Activated naive CD4-positive, alpha-beta T cell treated with anti-CD3 and anti-CD28 coated beads for 36 hours (primary cell): Measurements from ENCODE around the gene PRR5. TPM values are rescaled to one million over a fixed set of nuclear protein-coding genes. Genes with fewer than 3 reads are reported as not detected.
A peak's percentile ranks its signal among the peaks of the same experiment; 100 is the strongest.

Experiments used
- CTCF ChIA-PET: fragments of 350-600 bp; sonication (Branson Sonifier 250); formaldehyde crosslinking; loops from one replicate; lab custom pipeline; 2021; ENCODE audit warnings: antibody characterized with exemption; lab: Charles Lee
- DNase-seq: peaks from one replicate; pipeline ENCODE4 v3.0.0-alpha.2; 2020
- H3K27ac Mint-ChIP-seq: one replicate; pipeline ENCODE4 v1.8.0; 2021; ENCODE audit warnings: mild to moderate bottlenecking, mixed read lengths
- H3K27me3 Mint-ChIP-seq: one replicate; pipeline ENCODE4 v1.8.0; 2021; ENCODE audit warnings: low read depth, mixed read lengths
- H3K36me3 Mint-ChIP-seq: one replicate; pipeline ENCODE4 v1.8.0; 2021; ENCODE audit warnings: low read depth, mixed read lengths
- H3K4me1 Mint-ChIP-seq: one replicate; pipeline ENCODE4 v1.8.0; 2021; ENCODE audit warnings: low read depth, mixed read lengths
- H3K4me3 Mint-ChIP-seq: one replicate; pipeline ENCODE4 v1.8.0; 2021; ENCODE audit warnings: mild to moderate bottlenecking, moderate library complexity, mixed read lengths
- H3K9me3 Mint-ChIP-seq: one replicate; pipeline ENCODE4 v1.8.0; 2021; ENCODE audit warnings: mixed read lengths
- intact Hi-C: fragments of 100-400 bp; cut with micrococcal nuclease; formaldehyde crosslinking; loops from one replicate; pipeline ENCODE4 v1.15.1; 2023
- total RNA-seq, 2 experiments: library from RNA; stranded (reverse); gene quantifications; one replicate each; pipeline ENCODE4 v1.2.3, GENCODE V29; 2021

The PRR5 gene
- total RNA-seq, 2 experiments from 2014 or later, result 7.9 to 10.2 TPM

DNA sequence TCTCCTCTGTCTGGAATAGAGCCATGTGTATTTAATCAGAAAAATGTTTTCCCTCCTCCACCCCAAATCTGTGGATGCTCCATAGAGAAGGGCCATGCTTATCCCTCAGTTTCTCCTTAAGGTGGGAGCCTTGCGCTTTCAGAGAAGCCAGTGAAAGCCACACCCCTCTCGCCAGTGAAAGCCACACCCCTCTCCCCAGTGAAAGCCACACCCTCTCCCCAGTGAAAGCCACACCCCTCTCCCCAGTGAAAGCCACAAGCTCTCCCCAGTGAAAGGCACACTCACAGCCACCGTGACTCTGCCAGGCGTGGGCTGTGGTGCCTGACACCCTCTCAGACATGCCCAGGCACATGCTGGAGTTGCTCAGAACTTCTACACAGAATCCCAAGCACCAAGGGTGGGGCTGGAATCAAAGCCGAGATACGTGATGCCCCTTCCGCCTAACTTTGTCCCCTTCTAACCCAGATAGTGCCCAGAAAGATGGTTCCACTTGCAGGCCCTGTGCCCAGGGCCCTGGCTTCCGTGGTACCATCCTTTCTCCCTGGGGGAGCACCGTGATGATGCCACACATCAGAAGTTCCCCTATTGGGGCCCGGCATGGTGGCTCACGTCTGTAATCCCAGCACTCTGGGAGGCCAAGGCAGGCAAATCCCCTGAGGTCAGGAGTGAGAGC is 16.5 kb upstream of the PRR5 start:
- Mint-ChIP-seq H3K27me3 (no peaks in the 10 kb centered on the region), H3K9me3 (no peaks in the 10 kb centered on the region), H3K36me3 (no peaks in the 10 kb centered on the region), H3K4me1 (peaks cover 40% of the 10 kb centered on the region), H3K27ac (peak overlapping the region; percentile 87), H3K4me3 (peak overlapping the region; percentile 10)
- intact Hi-C loops, result loop anchor here (1.0 to 10.0 kb wide), 3 partner anchors 17 to 399 kb away; partner anchors contain the start of genes PRR5 and RTL6
- peak; percentile 92 for DNase-seq
- CTCF ChIA-PET, result interaction anchor here (0.5 to 2.1 kb wide), 14 partner anchors 11 to 125 kb away, joined by 3 to 18 read pairs (median 4); no protein-coding TSS in a partner anchor

DNA sequence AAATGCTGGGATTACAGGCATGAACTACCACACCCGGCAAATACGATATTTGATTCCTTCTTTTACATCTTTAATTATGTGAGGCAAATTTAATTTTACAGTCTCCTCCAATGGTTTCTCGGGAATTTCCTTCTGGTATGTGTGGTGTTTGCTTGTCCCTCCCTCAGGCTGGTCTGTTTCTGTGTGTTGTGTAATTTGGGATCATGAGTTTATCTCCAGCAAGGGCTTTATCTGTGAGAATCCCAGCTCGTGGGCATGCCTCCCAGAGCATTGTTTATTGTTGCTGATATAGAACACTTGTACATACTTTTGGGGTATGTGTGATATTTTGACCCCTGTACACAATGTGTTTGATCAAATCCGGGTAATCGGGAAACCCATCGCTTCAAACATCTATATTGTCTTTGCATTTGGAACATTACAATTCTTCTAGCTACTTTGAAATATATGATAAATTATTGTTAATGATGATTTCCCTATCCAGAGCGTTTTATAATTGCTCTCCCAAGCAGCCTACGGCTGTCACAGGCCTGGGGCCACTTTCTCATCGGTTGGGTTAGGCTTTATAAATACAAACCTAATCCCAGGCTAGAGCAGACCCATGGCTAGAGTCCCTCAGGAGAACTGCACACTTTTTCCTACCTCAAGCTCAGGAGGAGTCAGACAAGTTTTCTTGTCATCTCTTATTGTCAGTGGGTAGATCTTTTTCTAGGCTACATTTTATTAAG is 15.0 kb upstream of the PRR5 start:
- intact Hi-C loops, result loop anchor here (10.0 kb wide), 2 partner anchors 192 to 398 kb away; partner anchors contain the start of gene RTL6
- no peaks in the 10 kb centered on the region for H3K36me3 Mint-ChIP-seq
- H3K4me3 Mint-ChIP-seq, result no peak overlapping the region
- H3K27me3 Mint-ChIP-seq, result no peaks in the 10 kb centered on the region
- H3K4me1 Mint-ChIP-seq, result peaks cover 30% of the 10 kb centered on the region
- no peaks in the 10 kb centered on the region for H3K9me3 Mint-ChIP-seq
- CTCF ChIA-PET, result interaction anchor here (0.7 to 1.5 kb wide), 3 partner anchors 9 to 49 kb away, joined by 3 to 9 read pairs (median 4); no protein-coding TSS in a partner anchor
- DNase-seq, result no peak
- H3K27ac Mint-ChIP-seq, result peak overlapping the region; percentile 62

DNA sequence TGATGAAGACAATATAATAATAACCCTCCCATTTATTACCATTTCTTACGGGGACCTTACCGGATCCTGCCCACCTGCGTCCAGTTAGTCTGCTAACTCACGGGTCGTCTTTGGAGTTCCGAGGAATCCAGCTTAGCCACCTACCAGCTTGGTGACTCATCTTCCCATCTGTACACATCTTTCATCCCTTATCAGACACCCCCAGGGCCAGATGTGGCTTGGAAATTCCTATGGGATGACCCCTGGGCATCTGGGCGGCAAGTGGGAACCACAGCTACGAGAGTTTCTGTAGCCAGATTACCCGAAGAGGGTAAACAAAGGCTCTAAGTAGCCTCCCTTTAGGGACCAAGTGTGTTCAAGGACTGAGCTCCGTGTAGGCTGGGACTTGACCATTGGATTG is 12.8 kb upstream of the PRR5 start:
- intact Hi-C loops, result loop anchor here (10.0 kb wide), 2 partner anchors 194 to 396 kb away; partner anchors contain the start of gene RTL6
- no peak overlapping the region for H3K4me3 Mint-ChIP-seq
- H3K27ac Mint-ChIP-seq, result no peak overlapping the region
- no peak for DNase-seq
- H3K36me3 Mint-ChIP-seq, result no peaks in the 10 kb centered on the region
- CTCF ChIA-PET, result interaction anchor here (1.2 kb wide), 1 partner anchor 9 kb away, joined by 3 read pairs; no protein-coding TSS in a partner anchor
- H3K27me3 Mint-ChIP-seq, result no peaks in the 10 kb centered on the region
- H3K9me3 Mint-ChIP-seq, result no peaks in the 10 kb centered on the region
- peaks cover 18% of the 10 kb centered on the region for H3K4me1 Mint-ChIP-seq

DNA sequence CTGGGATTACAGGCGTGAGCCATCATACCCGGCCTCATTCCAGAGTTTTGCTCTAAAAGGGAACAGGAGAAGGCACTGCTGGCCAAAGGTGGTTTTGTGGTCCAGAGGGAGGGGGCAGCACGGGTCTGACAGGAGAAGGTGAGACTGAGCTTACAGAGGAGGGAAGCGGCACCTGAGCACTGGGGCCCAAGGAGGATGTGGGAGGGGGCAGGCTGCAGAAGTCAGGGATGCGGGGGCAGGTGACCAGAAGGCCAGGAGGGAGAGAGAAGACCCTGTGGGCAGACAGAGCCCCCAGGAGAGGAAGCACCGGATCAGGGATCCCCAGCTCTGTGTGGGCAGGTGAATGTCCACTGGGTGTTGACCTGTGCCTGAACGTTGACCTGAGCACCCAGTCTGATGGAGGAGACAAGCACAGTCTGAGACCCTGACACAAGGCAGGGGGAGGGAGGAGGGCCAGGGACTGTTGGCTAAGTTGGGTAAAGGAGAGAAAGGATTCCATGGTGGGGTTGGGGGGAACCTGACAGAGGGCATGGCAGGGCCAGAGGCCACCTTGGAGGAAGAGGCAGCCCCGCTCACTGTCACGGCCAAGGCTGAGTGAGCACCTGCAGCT is 12.0 kb upstream of the PRR5 start:
- H3K9me3 Mint-ChIP-seq, result no peaks in the 10 kb centered on the region
- H3K27me3 Mint-ChIP-seq, result no peaks in the 10 kb centered on the region
- no peak overlapping the region for H3K4me3 Mint-ChIP-seq
- DNase-seq, result no peak
- H3K27ac Mint-ChIP-seq, result no peak overlapping the region
- H3K4me1 Mint-ChIP-seq, result peaks cover 10% of the 10 kb centered on the region
- intact Hi-C loops, result loop anchor here (10.0 kb wide), 2 partner anchors 195 to 395 kb away; partner anchors contain the start of gene RTL6
- H3K36me3 Mint-ChIP-seq, result no peaks in the 10 kb centered on the region
- CTCF ChIA-PET, result interaction anchor here (1.2 kb wide), 1 partner anchor 8 kb away, joined by 3 read pairs; no protein-coding TSS in a partner anchor

DNA sequence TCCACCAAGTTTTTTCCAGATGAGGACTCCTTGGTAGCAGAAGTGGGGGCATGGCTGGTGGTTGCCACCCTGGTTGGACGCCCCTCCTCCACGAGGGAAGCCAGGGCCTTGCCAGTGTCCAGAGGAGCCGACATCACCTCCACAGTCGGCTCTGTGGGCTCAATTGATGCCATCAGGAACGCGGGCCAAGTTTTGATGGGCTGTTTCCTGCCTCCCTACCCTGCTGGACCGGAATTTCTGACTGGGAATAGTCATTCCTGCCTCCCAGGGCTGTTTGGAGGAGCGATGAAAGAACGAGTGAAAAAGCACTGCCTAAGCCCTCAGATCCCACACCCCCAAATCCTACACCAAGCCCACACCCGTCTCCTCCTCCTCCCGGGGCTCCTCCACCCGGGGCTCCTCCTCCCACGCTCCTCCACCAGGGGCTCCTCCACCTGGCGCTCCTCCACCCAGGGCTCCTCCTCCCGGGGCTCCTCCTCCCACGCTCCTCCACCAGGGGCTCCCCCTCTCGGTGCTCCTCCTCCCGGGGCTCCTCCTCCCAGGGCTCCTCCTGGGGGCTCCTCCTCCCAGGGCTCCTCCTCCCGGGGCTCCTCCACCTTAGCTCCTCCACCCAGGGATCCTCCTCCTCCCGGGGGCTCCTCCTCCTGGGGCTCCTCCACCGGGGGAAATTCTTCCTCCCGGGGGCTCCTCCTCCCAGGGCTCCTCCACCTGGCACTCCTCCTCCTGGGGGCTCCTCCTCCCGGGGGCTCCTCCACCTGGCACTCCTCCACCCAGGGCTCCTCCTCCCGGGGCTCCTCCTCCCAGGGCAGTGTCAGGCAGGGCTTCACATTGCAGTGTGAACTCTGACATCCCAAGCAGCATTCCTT is 10.0 kb upstream of the PRR5 start:
- Mint-ChIP-seq H3K4me3 (no peak overlapping the region), H3K27me3 (no peaks in the 10 kb centered on the region), H3K9me3 (no peaks in the 10 kb centered on the region), H3K36me3 (no peaks in the 10 kb centered on the region), H3K4me1 (no peaks in the 10 kb centered on the region), H3K27ac (no peak overlapping the region)
- DNase-seq, result no peak
- CTCF ChIA-PET, result interaction anchor here (0.6 kb wide), 1 partner anchor 1315 kb away, joined by 3 read pairs; no protein-coding TSS in a partner anchor
- intact Hi-C loops, result no loop called here

DNA sequence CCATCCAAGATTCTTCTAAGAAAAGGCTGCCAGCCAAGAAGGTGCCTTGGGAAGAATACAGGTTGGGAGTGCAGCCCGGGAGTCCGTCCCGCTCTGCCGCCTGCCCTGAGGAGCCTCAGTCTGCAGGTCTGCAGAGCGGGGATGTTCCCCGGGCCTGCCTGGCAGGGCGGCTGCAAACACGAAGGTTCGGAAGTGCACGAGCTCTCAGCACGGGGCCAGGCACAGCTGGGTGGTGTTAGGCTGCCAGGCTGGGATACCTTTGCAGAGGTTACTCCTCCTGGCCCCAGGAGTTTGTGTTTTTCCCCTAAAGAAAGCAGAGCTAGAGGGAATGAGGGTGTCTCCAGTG is 9.4 kb upstream of the PRR5 start:
- Mint-ChIP-seq H3K27me3 (no peaks in the 10 kb centered on the region), H3K27ac (no peak overlapping the region), H3K36me3 (no peaks in the 10 kb centered on the region), H3K9me3 (no peaks in the 10 kb centered on the region), H3K4me3 (no peak overlapping the region), H3K4me1 (no peaks in the 10 kb centered on the region)
- CTCF ChIA-PET, result no interaction called here
- no peak for DNase-seq
- intact Hi-C loops, result no loop called here

DNA sequence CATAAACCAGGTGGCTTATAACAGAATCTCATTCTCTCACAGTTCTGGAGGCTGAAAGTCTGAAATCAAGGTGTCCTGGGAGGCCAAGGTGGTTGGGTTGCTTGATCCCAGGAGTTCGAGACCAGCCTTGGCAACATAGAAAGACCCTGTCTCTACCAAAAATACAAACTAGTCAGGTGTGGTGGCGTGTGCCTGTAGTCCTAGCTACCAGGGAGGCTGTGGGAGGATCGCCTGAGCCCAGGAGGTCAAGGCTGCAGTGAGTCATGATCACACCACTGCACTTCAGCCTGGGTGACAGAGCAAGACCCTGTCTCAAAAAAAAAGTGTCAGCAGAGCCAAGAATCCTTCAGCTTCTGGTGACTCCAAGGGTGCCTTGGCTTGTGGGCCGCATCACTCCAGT is 8.9 kb upstream of the PRR5 start:
- Mint-ChIP-seq H3K27ac (no peak overlapping the region), H3K4me3 (no peak overlapping the region), H3K9me3 (no peaks in the 10 kb centered on the region), H3K4me1 (no peaks in the 10 kb centered on the region), H3K36me3 (no peaks in the 10 kb centered on the region), H3K27me3 (no peaks in the 10 kb centered on the region)
- intact Hi-C loops, result no loop called here
- no peak for DNase-seq
- CTCF ChIA-PET, result no interaction called here

DNA sequence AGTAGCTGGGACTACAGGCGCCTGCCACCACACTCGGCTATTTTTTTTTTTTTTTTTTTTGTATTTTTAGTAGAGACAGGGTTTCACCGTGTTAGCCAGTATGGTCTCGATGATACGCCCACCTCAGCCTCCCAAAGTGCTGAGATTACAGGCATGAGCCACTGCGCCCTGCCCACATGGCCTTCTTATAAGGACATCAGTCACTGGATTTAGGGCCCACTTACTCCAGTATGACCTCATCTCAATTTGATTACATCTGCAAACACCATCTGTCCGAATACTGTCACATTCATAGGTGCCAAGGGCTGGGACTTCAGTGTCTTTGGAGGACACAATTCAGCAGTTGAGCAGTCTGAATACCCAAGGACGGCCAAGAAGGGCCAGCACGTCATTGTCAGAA is 8.2 kb upstream of the PRR5 start:
- no peak for DNase-seq
- Mint-ChIP-seq H3K4me3 (no peak overlapping the region), H3K27ac (no peak overlapping the region), H3K4me1 (no peaks in the 10 kb centered on the region), H3K27me3 (no peaks in the 10 kb centered on the region), H3K36me3 (no peaks in the 10 kb centered on the region), H3K9me3 (no peaks in the 10 kb centered on the region)
- CTCF ChIA-PET, result no interaction called here
- intact Hi-C loops, result no loop called here

DNA sequence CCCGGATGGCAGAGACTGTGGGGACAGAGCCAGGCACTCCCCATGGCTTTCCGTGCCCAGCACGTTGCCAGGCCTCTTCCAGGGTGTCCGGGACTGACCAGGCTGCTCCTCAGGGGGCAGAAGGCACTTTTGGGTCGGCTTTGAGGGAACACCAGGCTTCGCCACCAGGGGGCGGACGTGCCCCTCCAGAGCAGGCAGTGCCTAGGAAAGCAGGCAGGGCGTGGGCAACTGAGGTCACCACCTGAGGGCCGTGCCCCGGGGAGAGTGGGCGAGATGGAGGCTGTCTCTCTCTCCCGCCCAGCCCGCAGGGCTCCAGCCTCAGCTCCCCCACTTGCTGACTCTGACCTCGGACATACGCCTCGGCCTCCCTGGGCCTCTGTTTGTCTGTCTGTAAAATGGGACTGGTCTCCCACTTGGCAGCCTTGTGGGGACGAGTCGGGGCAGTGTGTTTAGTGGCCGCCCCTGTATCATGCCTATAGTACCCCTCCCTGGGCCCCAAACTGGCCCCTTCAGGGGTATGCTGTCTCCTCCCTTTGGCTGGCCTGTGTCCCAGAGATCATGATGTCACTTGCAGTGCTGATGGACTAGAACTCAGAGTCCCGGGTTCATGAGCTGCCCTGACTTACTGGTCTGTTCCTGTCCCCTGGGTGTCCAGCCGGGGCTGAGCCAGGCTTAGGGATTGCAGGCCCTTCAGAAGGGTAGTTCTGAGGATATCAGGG is 4.4 kb upstream of the PRR5 start:
- H3K4me3 Mint-ChIP-seq, result no peak overlapping the region
- no peak overlapping the region for H3K27ac Mint-ChIP-seq
- intact Hi-C loops, result loop anchor here (1.0 kb wide), 1 partner anchor 38 kb away; no protein-coding TSS in a partner anchor
- DNase-seq, result peak; percentile 89
- H3K36me3 Mint-ChIP-seq, result no peaks in the 10 kb centered on the region
- CTCF ChIA-PET, result interaction anchor here (1.0 to 3.7 kb wide), 6 partner anchors 8 to 41 kb away, joined by 3 to 25 read pairs (median 6); no protein-coding TSS in a partner anchor
- peaks cover 4% of the 10 kb centered on the region for H3K4me1 Mint-ChIP-seq
- H3K9me3 Mint-ChIP-seq, result no peaks in the 10 kb centered on the region
- no peaks in the 10 kb centered on the region for H3K27me3 Mint-ChIP-seq

DNA sequence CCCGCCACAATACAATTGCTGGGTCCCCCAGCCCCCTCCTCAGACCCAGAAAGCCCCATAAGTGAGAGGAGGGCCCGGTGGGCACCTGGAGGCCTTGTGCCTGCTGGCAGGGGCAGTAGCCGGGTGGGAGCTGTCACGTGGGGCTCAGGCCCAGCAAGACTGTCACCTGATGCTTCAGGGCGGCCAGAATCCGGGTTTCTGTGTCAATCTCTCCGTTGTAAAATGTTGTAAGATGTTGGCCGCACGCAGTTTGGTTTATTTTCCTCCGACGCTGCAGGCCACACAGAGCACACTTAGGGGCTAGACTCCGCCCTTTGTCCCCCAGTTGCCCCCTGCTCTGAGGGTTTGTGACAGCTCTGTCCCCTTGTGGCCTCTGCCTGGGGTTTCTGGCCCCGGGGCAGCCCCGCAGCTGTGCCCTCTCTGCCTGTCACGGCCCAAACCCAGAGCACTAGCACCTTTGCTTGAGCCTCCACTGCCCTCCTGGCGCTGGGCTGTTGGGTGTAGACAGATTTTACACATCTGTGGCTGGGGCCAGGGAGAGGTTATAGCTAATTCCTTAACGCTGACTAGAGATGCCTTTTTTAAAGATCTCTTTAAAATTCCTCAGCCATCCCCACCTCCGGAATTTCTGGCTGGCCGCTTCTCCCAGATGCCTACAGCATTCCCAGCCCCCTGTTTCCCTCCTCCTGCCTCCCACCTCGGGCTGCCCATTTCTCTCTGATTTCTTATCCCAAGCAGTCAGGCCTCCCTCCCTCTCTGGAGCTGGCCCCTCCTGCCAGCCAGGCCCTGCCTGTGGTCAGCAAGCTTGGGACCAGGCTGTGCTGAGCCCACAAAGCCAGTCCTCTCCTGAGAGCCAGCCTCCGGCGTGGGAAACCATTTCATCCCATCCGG is 3.2 kb upstream of the PRR5 start:
- no peaks in the 10 kb centered on the region for H3K36me3 Mint-ChIP-seq
- CTCF ChIA-PET, result interaction anchor here (1.0 to 3.7 kb wide), 7 partner anchors 9 to 40 kb away, joined by 3 to 25 read pairs (median 6); no protein-coding TSS in a partner anchor
- no peaks in the 10 kb centered on the region for H3K27me3 Mint-ChIP-seq
- H3K9me3 Mint-ChIP-seq, result no peaks in the 10 kb centered on the region
- no peak for DNase-seq
- intact Hi-C loops, result no loop called here
- peaks cover 13% of the 10 kb centered on the region for H3K4me1 Mint-ChIP-seq
- no peak overlapping the region for H3K4me3 Mint-ChIP-seq
- H3K27ac Mint-ChIP-seq, result no peak overlapping the region
